ENCODE measurements around the gene STK32B. TPM values are rescaled to one million over a fixed set of nuclear protein-coding genes. Genes with fewer than 3 reads are reported as not detected.
A peak's percentile ranks its signal among the peaks of the same experiment; 100 is the strongest.

STK32B gene
- total and polyA plus RNA-seq, 2 of the 4 experiments (the other 2 are of a cell fraction), result 5.5 to 6.3 TPM

DNA sequence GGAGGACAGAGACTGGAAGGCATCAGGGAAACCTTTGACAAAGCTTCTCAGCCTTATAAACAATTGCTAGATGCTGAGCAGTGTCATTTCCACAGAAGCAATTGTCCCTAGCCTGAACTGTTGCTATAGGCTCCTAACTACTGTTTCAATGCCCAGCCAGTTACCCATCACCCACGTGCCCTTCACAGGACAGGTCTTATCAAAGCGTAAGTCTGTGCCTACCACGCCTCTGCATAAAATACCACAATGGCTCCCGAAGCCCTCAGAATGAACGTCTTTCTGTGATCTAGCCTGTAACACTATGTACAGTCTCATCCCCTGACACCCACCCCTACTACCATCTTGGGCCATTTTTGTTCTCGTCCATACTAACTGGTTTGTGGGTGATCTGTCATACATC is 134.3 kb downstream of the STK32B start:
- ATAC-seq (ENCODE audit: low read depth) (no peak), DNase-seq (no peak)
- in situ Hi-C loops (cut with MboI; ENCODE audit: low sequenced_read_pairs), result no loop called here
- dilution Hi-C loops (cut with HindIII; ENCODE audit: low sequenced_read_pairs, unreplicated experiment), result no loop called here
- Histone ChIP-seq H3K9ac (ENCODE audit: low read depth, low read length) (no peak overlapping the region), H2BK120ac (ENCODE audit: low read depth, low read length) (peak overlapping the region; percentile 14; the same call in 1 of the 2 replicates), H3K4me3 (ENCODE audit: insufficient read depth, low read depth, low read length) (no peak overlapping the region), H3K4me2 (ENCODE audit: low read depth, low read length) (no peak overlapping the region), H3K56ac (ENCODE audit: extremely low read depth, insufficient read depth, low read length) (no peak overlapping the region), H3K9me1 (ENCODE audit: insufficient read depth, low read length) (0 out of 2 replicates have a peak, but pooled peaks cover 3% of the 10 kb centered on the region), H2BK15ac (ENCODE audit: low read depth, low read length) (no peak overlapping the region), H2BK20ac (ENCODE audit: low read depth, low read length) (no peak overlapping the region; the same call in 1 of the 2 replicates), H3K36me3 (ENCODE audit: control insufficient read depth, insufficient read depth, low read length) (no peaks in the 10 kb centered on the region), H3K9me3 (ENCODE audit: control insufficient read depth, insufficient read depth, low read length) (no peaks in the 10 kb centered on the region), H3K4ac (ENCODE audit: low read depth, low read length) (peak overlapping the region; percentile 47), H2AK9ac (replicated peaks; ENCODE audit: low read depth, low read length, poor library complexity) (no peak overlapping the region), H3K23ac (ENCODE audit: low read depth, low read length) (peak overlapping the region; percentile 65; the same call in 1 of the 2 replicates), H3K79me1 (ENCODE audit: low read depth in 1 of 2, low read length in 2 of 2) (peaks cover 0 to 6% of the 10 kb centered on the region in 2 experiments; a peak in 1 of 4 replicates), H2BK5ac (ENCODE audit: low read depth, low read length, poor library complexity, severe bottlenecking) (no peak overlapping the region), H2AFZ (replicated peaks; ENCODE audit: low read length, poor library complexity) (no peak overlapping the region), H3K14ac (replicated peaks; ENCODE audit: low read depth, low read length) (peak overlapping the region; percentile 70), H3K27me3 (ENCODE audit: control insufficient read depth, insufficient read depth, low read length) (no peaks in the 10 kb centered on the region), H3K18ac (ENCODE audit: low read depth, low read length) (no peak overlapping the region), H4K91ac (ENCODE audit: insufficient read depth, low read depth, low read length) (peak overlapping the region; percentile 24; the same call in 1 of the 2 replicates), H4K8ac (ENCODE audit: low read depth in 2 of 2, low read length in 2 of 2) (no peak overlapping the region), H2AK5ac (ENCODE audit: low read depth, low read length) (0 out of 2 replicates have a peak overlapping the region, but pooled peaks have one; percentile 14), H3K4me1 (ENCODE audit: control insufficient read depth, insufficient read depth, low read length) (peaks cover 3% of the 10 kb centered on the region), H4K20me1 (ENCODE audit: insufficient read depth, low read length) (no peaks in the 10 kb centered on the region), H4K5ac (ENCODE audit: low read depth, low read length) (no peak overlapping the region), H3K27ac (ENCODE audit: insufficient read depth, low read length) (no peak overlapping the region)
- ChIA-PET CTCF (no interaction called here), POLR2A (ENCODE audit: unreplicated experiment) (no interaction called here)
- TF ChIP-seq BHLHE40 (IDR thresholded peaks at IDR 0.05; ENCODE audit: low read depth, low read length) (no peak), MXI1 (IDR thresholded peaks at IDR 0.05; ENCODE audit: borderline replicate concordance, low read depth, low read length) (no peak), FOS (IDR thresholded peaks at IDR 0.05; ENCODE audit: low read depth, low read length) (no peak), POLR2A (IDR thresholded peaks at IDR 0.05; ENCODE audit: low read depth, low read length) (no peak), MAFK (IDR thresholded peaks at IDR 0.05; ENCODE audit: low read depth, low read length) (no peak), CHD1 (IDR thresholded peaks at IDR 0.05; ENCODE audit: low read depth, low read length) (no peak), CEBPB (IDR thresholded peaks at IDR 0.05; ENCODE audit: low read depth, low read length) (no peak), SMC3 (IDR thresholded peaks at IDR 0.05; ENCODE audit: low read depth, low read length) (no peak)
- TF ChIP-seq, protein P1, sequence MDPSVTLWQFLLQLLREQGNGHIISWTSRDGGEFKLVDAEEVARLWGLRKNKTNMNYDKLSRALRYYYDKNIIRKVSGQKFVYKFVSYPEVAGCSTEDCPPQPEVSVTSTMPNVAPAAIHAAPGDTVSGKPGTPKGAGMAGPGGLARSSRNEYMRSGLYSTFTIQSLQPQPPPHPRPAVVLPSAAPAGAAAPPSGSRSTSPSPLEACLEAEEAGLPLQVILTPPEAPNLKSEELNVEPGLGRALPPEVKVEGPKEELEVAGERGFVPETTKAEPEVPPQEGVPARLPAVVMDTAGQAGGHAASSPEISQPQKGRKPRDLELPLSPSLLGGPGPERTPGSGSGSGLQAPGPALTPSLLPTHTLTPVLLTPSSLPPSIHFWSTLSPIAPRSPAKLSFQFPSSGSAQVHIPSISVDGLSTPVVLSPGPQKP (IDR thresholded peaks at IDR 0.05; ENCODE audit: borderline replicate concordance, low read depth, low read length), result no peak
- WGBS, 2 experiments (ENCODE audit: extremely low coverage in 2 of 2, insufficient read length in 1 of 2), result 60% methylated on average over 4 of the region's 6 CpGs; no CpG with 5 or more reads in 1 of the 2 experiments
- intact Hi-C loops (cut with micrococcal nuclease), result no loop called here
- BruUV-seq (replicated peaks), result no TSS peak
